Stimulated activated CD8-positive, alpha-beta memory T cell treated with anti-CD3 and anti-CD28 coated beads, Interleukin-15, amount 100 ng/mL, for 1 hour (primary cell): ENCODE data around the gene TAF3.
"Not testable (repeated sequence)": the region's sequence is repeated elsewhere in the genome, so short reads cannot be mapped to it uniquely, and the experiment has no call there.

ENCODE experiments used
- DNase-seq: peaks from one replicate; pipeline ENCODE4 v3.0.0-alpha.2; 2020; ENCODE audit warnings: low read depth

TAF3 gene

GRCh38 chr10:7811743-7812142 lies 6.6 kb upstream of the TAF3 start:
- not testable (repeated sequence) for DNase-seq

GRCh38 chr10:7813481-7813880 lies 4.8 kb upstream of the TAF3 start:
- DNase-seq, result no peak

GRCh38 chr10:7817576-7817975 lies 729 bp upstream of the TAF3 start:
- DNase-seq, result no peak

GRCh38 chr10:7817984-7818294 lies 366 bp upstream of the TAF3 start:
- no peak for DNase-seq

GRCh38 chr10:7819121-7819460 lies 786 bp downstream of the TAF3 start:
- no peak for DNase-seq

GRCh38 chr10:7824251-7824650 lies 5.9 kb downstream of the TAF3 start:
- no peak for DNase-seq

- DNase-seq, result no peak
Observed at GRCh38 chr10:7826971-7827370, 8.7 kb downstream of the TAF3 start.

GRCh38 chr10:7829289-7829834 lies 11.1 kb downstream of the TAF3 start:
- DNase-seq, result no peak

- DNase-seq, result no peak
Observed at GRCh38 chr10:7832060-7832459, 13.8 kb downstream of the TAF3 start.

GRCh38 chr10:7833210-7833609 lies 14.9 kb downstream of the TAF3 start:
- DNase-seq, result no peak

GRCh38 chr10:7834262-7834661 lies 16.0 kb downstream of the TAF3 start:
- no peak for DNase-seq

- DNase-seq, result no peak
Observed at GRCh38 chr10:7836571-7836970, 18.3 kb downstream of the TAF3 start.

- no peak for DNase-seq
Observed at GRCh38 chr10:7846591-7846990, 28.3 kb downstream of the TAF3 start.

GRCh38 chr10:7853226-7853842 lies 35.0 kb downstream of the TAF3 start:
- no peak for DNase-seq

GRCh38 chr10:7853890-7854289 lies 35.6 kb downstream of the TAF3 start:
- no peak for DNase-seq

- DNase-seq, result no peak
Observed at GRCh38 chr10:7855205-7855604, 36.9 kb downstream of the TAF3 start.

GRCh38 chr10:7856678-7857077 lies 38.4 kb downstream of the TAF3 start:
- DNase-seq, result no peak

- DNase-seq, result no peak
Observed at GRCh38 chr10:7857262-7857661, 39.0 kb downstream of the TAF3 start.

GRCh38 chr10:7861509-7862120 lies 43.3 kb downstream of the TAF3 start:
- no peak for DNase-seq

GRCh38 chr10:7862121-7862514 lies 43.8 kb downstream of the TAF3 start:
- DNase-seq, result no peak

- no peak for DNase-seq
Observed at GRCh38 chr10:7866176-7866575, 47.9 kb downstream of the TAF3 start.

GRCh38 chr10:7872041-7872442 lies 53.7 kb downstream of the TAF3 start:
- no peak for DNase-seq

- no peak for DNase-seq
Observed at GRCh38 chr10:7874864-7875263, 56.6 kb downstream of the TAF3 start.

GRCh38 chr10:7876541-7877127 lies 58.3 kb downstream of the TAF3 start:
- no peak for DNase-seq
